Lower lobe of right lung (tissue), 2 donors: Measurements from ENCODE around the gene TARS3. TPM values are rescaled to one million over a fixed set of nuclear protein-coding genes. Genes with fewer than 3 reads are reported as not detected.

Experiments
- ATAC-seq, 2 donors: fragments of 200-7000 bp; cut with Tn5 transposase; one replicate each; pipeline ENCODE4 v1.9.1; 2020 to 2022; ENCODE audit warnings: mild to moderate bottlenecking in 2 of 2, moderate library complexity in 2 of 2
- DNase-seq: peaks from one replicate; pipeline ENCODE4 v3.0.0-alpha.2; 2020
- H3K27ac ChIP-seq: fragments of 200-600 bp; one replicate; pipeline ENCODE4 v1.8.0; 2022
- H3K27me3 ChIP-seq: fragments of 200-600 bp; one replicate; pipeline ENCODE4 v1.8.0; 2022; ENCODE audit warnings: low read depth
- H3K36me3 ChIP-seq: fragments of 200-600 bp; one replicate; pipeline ENCODE4 v1.8.0; 2022; ENCODE audit warnings: mild to moderate bottlenecking
- H3K4me1 ChIP-seq: fragments of 200-600 bp; one replicate; pipeline ENCODE4 v1.8.0; 2022
- H3K4me3 ChIP-seq: fragments of 200-600 bp; one replicate; pipeline ENCODE4 v1.8.0; 2022; ENCODE audit warnings: mild to moderate bottlenecking
- H3K9me3 ChIP-seq: fragments of 200-600 bp; one replicate; pipeline ENCODE4 v1.8.0; 2022
- intact Hi-C: fragments of 100-400 bp; cut with DNase I; formaldehyde crosslinking; loops from one replicate; pipeline ENCODE4 v1.11.0; 2022
- total RNA-seq: library from RNA; stranded (reverse); fragmentation: NEBNext Ultra II Directional; extraction: Animal tissue kit (Norgen Biotek cat#: 25700); gene quantifications from one replicate; pipeline ENCODE4 v1.2.1, GENCODE V29; 2021
- TF ChIP-seq, protein P1 (sequence below): fragments of 200-600 bp; IDR thresholded peaks from one replicate; pipeline ENCODE4 v1.8.0; 2022; ENCODE audit warnings: antibody characterized with exemption, mild to moderate bottlenecking
- donor health status: DM: no; HTN: yes; CAD: no; lungs with severe emphysema.

The TARS3 gene
- total RNA-seq, 1 donor from 2014 or later: 11.7 TPM

GRCh38 chr15:101692801-101693598 is 31.3 kb downstream of the TARS3 start:
- no peak for ATAC-seq
- no peaks in the 10 kb centered on the region for H3K9me3 ChIP-seq
- no peaks in the 10 kb centered on the region for H3K27me3 ChIP-seq
- H3K27ac ChIP-seq: no peak overlapping the region
- intact Hi-C loops: no loop called here
- no peaks in the 10 kb centered on the region for H3K4me1 ChIP-seq
- no peak for DNase-seq
- TF ChIP-seq, protein P1, sequence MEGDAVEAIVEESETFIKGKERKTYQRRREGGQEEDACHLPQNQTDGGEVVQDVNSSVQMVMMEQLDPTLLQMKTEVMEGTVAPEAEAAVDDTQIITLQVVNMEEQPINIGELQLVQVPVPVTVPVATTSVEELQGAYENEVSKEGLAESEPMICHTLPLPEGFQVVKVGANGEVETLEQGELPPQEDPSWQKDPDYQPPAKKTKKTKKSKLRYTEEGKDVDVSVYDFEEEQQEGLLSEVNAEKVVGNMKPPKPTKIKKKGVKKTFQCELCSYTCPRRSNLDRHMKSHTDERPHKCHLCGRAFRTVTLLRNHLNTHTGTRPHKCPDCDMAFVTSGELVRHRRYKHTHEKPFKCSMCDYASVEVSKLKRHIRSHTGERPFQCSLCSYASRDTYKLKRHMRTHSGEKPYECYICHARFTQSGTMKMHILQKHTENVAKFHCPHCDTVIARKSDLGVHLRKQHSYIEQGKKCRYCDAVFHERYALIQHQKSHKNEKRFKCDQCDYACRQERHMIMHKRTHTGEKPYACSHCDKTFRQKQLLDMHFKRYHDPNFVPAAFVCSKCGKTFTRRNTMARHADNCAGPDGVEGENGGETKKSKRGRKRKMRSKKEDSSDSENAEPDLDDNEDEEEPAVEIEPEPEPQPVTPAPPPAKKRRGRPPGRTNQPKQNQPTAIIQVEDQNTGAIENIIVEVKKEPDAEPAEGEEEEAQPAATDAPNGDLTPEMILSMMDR: no peak
- peaks cover 63% of the 10 kb centered on the region for H3K36me3 ChIP-seq
- no peak overlapping the region for H3K4me3 ChIP-seq

- Histone ChIP-seq H3K4me1 (no peaks in the 10 kb centered on the region), H3K9me3 (no peaks in the 10 kb centered on the region), H3K27ac (no peak overlapping the region), H3K36me3 (peaks cover 60% of the 10 kb centered on the region), H3K27me3 (no peaks in the 10 kb centered on the region), H3K4me3 (no peak overlapping the region)
- intact Hi-C loops: no loop called here
- ATAC-seq (no peak), DNase-seq (no peak)
- TF ChIP-seq, protein P1: no peak
Observed at GRCh38 chr15:101689901-101690300, 34.4 kb downstream of the TARS3 start.

DNA sequence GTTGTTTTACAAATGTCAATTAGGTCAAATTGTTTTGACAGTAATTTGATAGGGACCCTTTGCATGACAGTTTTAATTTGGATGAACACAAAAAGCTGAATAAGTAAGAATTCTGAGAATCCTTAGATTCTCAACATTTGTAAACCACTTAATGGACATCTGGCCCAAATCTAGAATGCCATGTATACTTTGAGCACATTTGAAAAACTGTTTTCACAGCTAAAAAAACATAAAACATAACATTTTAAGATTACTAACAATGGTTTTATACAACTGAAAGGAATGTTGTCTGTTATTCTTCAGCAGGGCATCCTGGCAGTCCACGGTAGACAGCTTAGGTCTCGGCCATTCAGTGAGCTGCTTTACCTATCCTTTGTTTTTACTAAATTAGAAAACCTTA is 37.6 kb downstream of the TARS3 start:
- intact Hi-C loops: no loop called here
- Histone ChIP-seq H3K27ac (no peak overlapping the region), H3K36me3 (peaks cover 65% of the 10 kb centered on the region), H3K4me1 (no peaks in the 10 kb centered on the region), H3K27me3 (no peaks in the 10 kb centered on the region), H3K9me3 (no peaks in the 10 kb centered on the region), H3K4me3 (no peak overlapping the region)
- ATAC-seq: no peak
- TF ChIP-seq, protein P1: no peak
- no peak for DNase-seq

- TF ChIP-seq, protein P1: no peak
- H3K9me3 ChIP-seq: no peaks in the 10 kb centered on the region
- H3K4me1 ChIP-seq: no peaks in the 10 kb centered on the region
- no peak for ATAC-seq
- H3K27ac ChIP-seq: no peak overlapping the region
- DNase-seq: no peak
- no peaks in the 10 kb centered on the region for H3K27me3 ChIP-seq
- intact Hi-C loops: no loop called here
- peaks cover 70% of the 10 kb centered on the region for H3K36me3 ChIP-seq
- H3K4me3 ChIP-seq: no peak overlapping the region
Observed at GRCh38 chr15:101684877-101685276, 39.4 kb downstream of the TARS3 start.

GRCh38 chr15:101684384-101684783 is 39.9 kb downstream of the TARS3 start:
- Histone ChIP-seq H3K27ac (no peak overlapping the region), H3K27me3 (no peaks in the 10 kb centered on the region), H3K9me3 (no peaks in the 10 kb centered on the region), H3K36me3 (peaks cover 73% of the 10 kb centered on the region), H3K4me3 (no peak overlapping the region), H3K4me1 (no peaks in the 10 kb centered on the region)
- TF ChIP-seq, protein P1: no peak
- no peak for DNase-seq
- intact Hi-C loops: no loop called here
- no peak for ATAC-seq
